HepG2 (cell line): Measurements from ENCODE around the gene CLEC18C. TPM values are rescaled to one million over a fixed set of nuclear protein-coding genes. Genes with fewer than 3 reads are reported as not detected.

Experiments used
- DMTF1 ChIP-seq: sonication (generic); formaldehyde crosslinking; IDR thresholded peaks from 2 replicates; pipeline ENCODE4 v1.4.0; 2020; ENCODE audit warnings: mild to moderate bottlenecking, missing genetic modification reagents
- E2F5 ChIP-seq: sonication (generic); formaldehyde crosslinking; conservative IDR thresholded peaks from 2 replicates; pipeline ENCODE4 v1.4.0; 2020; ENCODE audit warnings: missing genetic modification reagents
- ETV6 ChIP-seq: sonication (generic); formaldehyde crosslinking; conservative IDR thresholded peaks from 2 replicates; pipeline ENCODE4 v1.4.0; 2020; ENCODE audit warnings: missing genetic modification reagents
- GLI4 ChIP-seq: sonication (generic); formaldehyde crosslinking; IDR thresholded peaks from 2 replicates; pipeline ENCODE4 v1.5.1; 2020; ENCODE audit warnings: missing genetic modification reagents, mild to moderate bottlenecking, moderate library complexity, borderline replicate concordance
- PRPF4 ChIP-seq: fragments of 200-400 bp; formaldehyde crosslinking; IDR thresholded peaks from 2 replicates; pipeline ENCODE4 v1.6.1; 2016; ENCODE audit warnings: low read length, low read depth; ENCODE audit not compliant: poor library complexity, severe bottlenecking
- SMAD1 ChIP-seq: sonication (generic); formaldehyde crosslinking; IDR thresholded peaks from 2 replicates; pipeline ENCODE4 v1.4.0; 2020; ENCODE audit warnings: missing genetic modification reagents, low read depth, mild to moderate bottlenecking, borderline replicate concordance
- SNAPC2 ChIP-seq: sonication (generic); formaldehyde crosslinking; IDR thresholded peaks from 2 replicates; pipeline ENCODE4 v1.8.1; 2022; ENCODE audit warnings: mild to moderate bottlenecking, missing genetic modification reagents
- SOX6 ChIP-seq, 2 experiments: fragments of 450-650 bp in 1 of 2; sonication (generic) in 1 of 2; formaldehyde crosslinking in 1 of 2; IDR thresholded peaks; 2 replicates each; pipeline versions ENCODE4 v1.4.0 to v1.6.1; 2017 to 2020; ENCODE audit warnings: antibody characterized with exemption in 1 of 2, mild to moderate bottlenecking in 1 of 2, missing genetic modification reagents in 1 of 2
- ZBTB1 ChIP-seq: sonication (generic); formaldehyde crosslinking; IDR thresholded peaks from 2 replicates; pipeline ENCODE4 v1.4.0; 2020; ENCODE audit warnings: missing genetic modification reagents, borderline replicate concordance
- ZNF318 ChIP-seq: sonication (generic); formaldehyde crosslinking; IDR thresholded peaks from 2 replicates; pipeline ENCODE4 v1.4.0; 2020; ENCODE audit warnings: mild to moderate bottlenecking, missing genetic modification reagents
- ZNF33A ChIP-seq: sonication (generic); formaldehyde crosslinking; IDR thresholded peaks from 2 replicates; pipeline ENCODE4 v1.5.1; 2020; ENCODE audit warnings: missing genetic modification reagents, mild to moderate bottlenecking, moderate library complexity, borderline replicate concordance
- ZNF33B ChIP-seq: sonication (generic); formaldehyde crosslinking; IDR thresholded peaks from 2 replicates; pipeline ENCODE4 v1.5.1; 2020; ENCODE audit warnings: mild to moderate bottlenecking, missing genetic modification reagents
- ZNF781 ChIP-seq: sonication (generic); formaldehyde crosslinking; IDR thresholded peaks from 2 replicates; pipeline ENCODE4 v1.5.1; 2020; ENCODE audit warnings: borderline replicate concordance, mild to moderate bottlenecking, missing genetic modification reagents; ENCODE audit errors: not compliant biosample characterization
- polyA plus RNA-seq, 8 experiments: library from polyadenylated mRNA; depleted of rRNA in 3 of 8; stranded (reverse) in 7 of 8; unstranded in 1 of 8; fragments of >200 nt; fragmentation: Illumina TruSeq in 4 of 8; extraction: Trizol in 4 of 8; gene quantifications; 2 replicates each; pipeline versions ENCODE4 v1.2.1 to v1.2.3, GENCODE V29; 2011 to 2016; ENCODE audit warnings: low read depth in 4 of 8, missing spikeins in 1 of 8, mixed read lengths in 1 of 8; ENCODE audit not compliant: insufficient read depth in 1 of 8
- total RNA-seq, 5 experiments: library from RNA; depleted of rRNA; stranded (reverse); fragments of >200 nt; fragmentation: Illumina TruSeq; extraction: Trizol; gene quantifications; 2 replicates each; pipeline ENCODE4 v1.2.3, GENCODE V29; 2016; ENCODE audit warnings: low read depth in 1 of 5
- TF ChIP-seq, protein P1 (sequence below): sonication (generic); formaldehyde crosslinking; IDR thresholded peaks from 2 replicates; pipeline ENCODE4 v1.4.0; 2020; ENCODE audit warnings: mild to moderate bottlenecking, missing genetic modification reagents

Gene CLEC18C
- total and polyA plus RNA-seq, 2 of the 13 experiments (the other 11 are each of a cell fraction or from before 2014, with no cell fraction given), result 0.15 to 0.29 TPM

- TF ChIP-seq E2F5 (CRISPR knock-in tag), result no peak
- TF ChIP-seq, protein P1, sequence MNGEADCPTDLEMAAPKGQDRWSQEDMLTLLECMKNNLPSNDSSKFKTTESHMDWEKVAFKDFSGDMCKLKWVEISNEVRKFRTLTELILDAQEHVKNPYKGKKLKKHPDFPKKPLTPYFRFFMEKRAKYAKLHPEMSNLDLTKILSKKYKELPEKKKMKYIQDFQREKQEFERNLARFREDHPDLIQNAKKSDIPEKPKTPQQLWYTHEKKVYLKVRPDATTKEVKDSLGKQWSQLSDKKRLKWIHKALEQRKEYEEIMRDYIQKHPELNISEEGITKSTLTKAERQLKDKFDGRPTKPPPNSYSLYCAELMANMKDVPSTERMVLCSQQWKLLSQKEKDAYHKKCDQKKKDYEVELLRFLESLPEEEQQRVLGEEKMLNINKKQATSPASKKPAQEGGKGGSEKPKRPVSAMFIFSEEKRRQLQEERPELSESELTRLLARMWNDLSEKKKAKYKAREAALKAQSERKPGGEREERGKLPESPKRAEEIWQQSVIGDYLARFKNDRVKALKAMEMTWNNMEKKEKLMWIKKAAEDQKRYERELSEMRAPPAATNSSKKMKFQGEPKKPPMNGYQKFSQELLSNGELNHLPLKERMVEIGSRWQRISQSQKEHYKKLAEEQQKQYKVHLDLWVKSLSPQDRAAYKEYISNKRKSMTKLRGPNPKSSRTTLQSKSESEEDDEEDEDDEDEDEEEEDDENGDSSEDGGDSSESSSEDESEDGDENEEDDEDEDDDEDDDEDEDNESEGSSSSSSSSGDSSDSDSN (CRISPR knock-in tag), result peak; percentile 70
- peak; percentile 68 for TF ChIP-seq ZNF781 (CRISPR knock-in tag)
- no peak for TF ChIP-seq ZNF33B (CRISPR knock-in tag)
- TF ChIP-seq ZNF318 (CRISPR knock-in tag), result 0 out of 2 replicates have a peak, but pooled peaks have one; percentile 40
- TF ChIP-seq SNAPC2 (CRISPR knock-in tag), result no peak
- no peak for TF ChIP-seq ZBTB1
- TF ChIP-seq SMAD1 (CRISPR knock-in tag), result no peak
- TF ChIP-seq ZNF33A (CRISPR knock-in tag), result no peak
- TF ChIP-seq GLI4 (CRISPR knock-in tag), result no peak; the same call in 1 of the 2 replicates
- no peak for TF ChIP-seq PRPF4
- TF ChIP-seq ETV6, result no peak
- TF ChIP-seq SOX6 (IDR thresholded peaks at IDR 0.05), result no peak
- peak; percentile 87 for TF ChIP-seq SOX6 (CRISPR knock-in tag; IDR thresholded peaks at IDR 0.05)
- no peak for TF ChIP-seq DMTF1 (CRISPR knock-in tag)
These were observed 20.8 kb upstream of the CLEC18C start (continued) for GRCh38 chr16:70152578-70153302.
